Activated CD4-positive, alpha-beta T cell treated with anti-CD3 and anti-CD28 coated beads for 24 hours (primary cell): ENCODE data around the gene NOTCH2.

Experiments
- DNase-seq, 2 donors: peaks; one replicate each; pipeline ENCODE4 v3.0.0-alpha.2; 2020; ENCODE audit warnings: low read depth in 2 of 2

NOTCH2 gene

GRCh38 chr1:119975006-119975405 lies 94.5 kb downstream of the NOTCH2 start:
- DNase-seq, result no peak

GRCh38 chr1:119974013-119974412 lies 95.4 kb downstream of the NOTCH2 start:
- no peak for DNase-seq

GRCh38 chr1:119971710-119972570 lies 97.5 kb downstream of the NOTCH2 start:
- no peak for DNase-seq

GRCh38 chr1:119968601-119969000 lies 100.9 kb downstream of the NOTCH2 start:
- DNase-seq, result no peak

- peak; percentile 64 to 67 for DNase-seq
Observed at GRCh38 chr1:119968068-119968492, 101.4 kb downstream of the NOTCH2 start.

GRCh38 chr1:119966681-119967080 lies 102.8 kb downstream of the NOTCH2 start:
- no peak for DNase-seq

- no peak for DNase-seq
Observed at GRCh38 chr1:119966020-119966419, 103.4 kb downstream of the NOTCH2 start.

GRCh38 chr1:119964673-119965363 lies 104.6 kb downstream of the NOTCH2 start:
- DNase-seq, result no peak

GRCh38 chr1:119962296-119962968 lies 107.0 kb downstream of the NOTCH2 start:
- no peak for DNase-seq

GRCh38 chr1:119960501-119960900 lies 109.0 kb downstream of the NOTCH2 start:
- DNase-seq, result no peak

GRCh38 chr1:119959268-119960220 lies 109.9 kb downstream of the NOTCH2 start:
- DNase-seq, result no peak

GRCh38 chr1:119958223-119958622 lies 111.2 kb downstream of the NOTCH2 start:
- no peak for DNase-seq

GRCh38 chr1:119956306-119956705 lies 113.2 kb downstream of the NOTCH2 start:
- no peak for DNase-seq

GRCh38 chr1:119954476-119955422 lies 114.7 kb downstream of the NOTCH2 start:
- DNase-seq, result no peak

GRCh38 chr1:119953266-119953998 lies 116.0 kb downstream of the NOTCH2 start:
- no peak for DNase-seq

- no peak for DNase-seq
Observed at GRCh38 chr1:119952496-119952895, 117.0 kb downstream of the NOTCH2 start.

- DNase-seq, result peak; percentile 66 to 69
Observed at GRCh38 chr1:119948342-119949214, 120.9 kb downstream of the NOTCH2 start.

- no peak for DNase-seq
Observed at GRCh38 chr1:119947468-119947867, 122.0 kb downstream of the NOTCH2 start.
